OCI-M1 (cell line): ENCODE results near the gene CSK.

Source experiments
- DNase-seq: peaks from one replicate; lab custom pipeline; 2025; lab: John Stamatoyannopoulos, UW

Gene CSK

DNA sequence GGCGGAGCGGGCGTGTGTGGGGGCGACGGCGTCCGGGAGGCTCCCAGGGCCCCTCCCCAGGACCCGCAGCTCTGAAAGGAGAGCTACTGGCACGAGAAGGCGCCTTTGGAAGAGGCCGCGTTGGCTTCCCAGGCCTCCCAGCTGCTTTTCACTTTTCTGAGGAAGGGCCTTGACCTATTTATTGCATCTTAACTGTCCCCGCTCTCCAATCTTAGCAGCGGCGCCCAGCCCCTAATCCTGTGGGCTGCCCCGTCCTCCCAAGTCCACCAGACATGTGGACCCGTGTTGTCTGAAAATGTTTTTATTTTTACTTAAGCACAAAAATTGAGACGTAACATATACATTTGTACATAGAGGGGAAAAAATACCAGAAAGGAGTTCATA lies 61.6 kb downstream of the CSK start:
- no peak for DNase-seq

DNA sequence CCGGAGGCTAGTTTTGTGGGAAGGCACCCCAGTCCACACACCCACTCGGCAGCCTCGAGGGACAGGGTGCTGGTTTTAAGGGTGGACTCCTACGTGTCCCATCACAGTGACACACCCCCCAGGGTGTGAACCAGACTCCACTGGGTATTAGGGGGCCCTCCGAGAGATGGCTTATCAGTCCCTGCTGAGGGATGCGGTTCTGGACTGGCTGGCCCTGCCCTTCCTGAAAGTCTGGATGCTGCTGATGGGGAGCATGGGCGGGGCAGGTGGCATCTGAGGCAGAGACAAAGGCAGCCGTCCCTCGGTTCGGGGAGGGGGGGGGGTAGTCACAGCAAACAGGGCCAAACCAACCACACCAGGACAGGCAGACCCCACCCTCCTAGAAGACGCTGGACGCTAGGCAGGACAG lies 62.0 kb downstream of the CSK start:
- DNase-seq: peak; percentile 59

DNA sequence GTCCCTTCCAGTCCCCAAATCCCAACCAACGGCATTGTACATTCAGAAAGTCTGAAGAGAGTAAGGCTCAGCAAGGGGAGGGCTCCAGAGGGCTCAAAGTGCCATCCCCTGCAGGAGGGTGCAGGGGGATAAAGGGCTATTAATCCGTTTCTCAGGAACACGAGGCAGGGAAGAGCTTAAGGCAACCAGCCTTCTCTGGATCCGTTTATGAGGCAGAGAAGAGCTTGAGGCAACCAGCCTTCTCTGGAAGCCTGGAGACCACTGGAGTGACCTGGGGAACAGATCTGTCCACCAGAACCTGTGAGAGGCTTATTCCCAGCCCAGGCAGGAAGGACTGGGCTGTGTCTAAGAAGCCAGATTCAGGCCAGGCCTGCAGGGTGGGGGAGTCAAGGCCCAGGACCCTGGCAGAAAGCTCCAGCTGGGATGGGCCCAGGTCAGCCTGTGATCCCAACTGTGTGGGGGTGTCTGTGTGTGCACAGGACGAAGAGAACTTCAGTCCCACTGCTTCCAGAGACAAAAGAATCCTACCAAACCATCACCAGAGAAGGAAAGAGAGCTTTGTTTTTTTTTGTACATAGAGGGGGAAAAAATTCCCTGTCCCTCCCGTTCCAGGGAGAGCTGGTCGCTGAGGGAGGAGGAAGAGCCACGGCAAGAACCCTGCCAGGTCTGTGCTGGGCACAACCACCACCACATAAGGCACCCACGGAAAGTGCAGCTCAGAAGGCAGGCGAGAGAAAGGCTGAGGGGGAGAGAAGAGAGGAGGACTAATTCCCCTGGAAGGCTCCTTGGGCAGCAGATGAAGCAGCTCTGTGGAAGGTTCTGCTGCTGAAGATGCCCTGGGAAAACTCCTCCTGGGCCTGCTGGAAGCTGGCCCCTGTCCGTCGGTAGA lies 62.7 kb downstream of the CSK start:
- no peak for DNase-seq

DNA sequence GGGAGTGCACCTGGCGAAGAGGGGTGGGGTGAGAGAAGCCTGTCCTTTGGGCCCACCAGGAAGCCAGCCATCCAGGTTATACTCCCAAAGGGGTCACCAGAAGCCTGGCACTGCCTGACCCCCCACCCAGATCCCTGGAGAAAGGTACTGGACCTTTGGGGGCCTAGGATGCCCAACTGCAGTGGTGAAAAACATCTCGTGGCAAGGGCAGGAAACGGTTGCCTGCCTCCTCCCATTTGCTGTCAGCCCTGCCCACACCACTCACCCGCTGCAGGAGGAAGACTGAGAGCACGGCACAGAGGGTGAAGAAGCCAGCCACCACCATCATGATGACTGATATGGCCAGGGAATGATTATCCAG lies 63.3 kb downstream of the CSK start:
- no peak for DNase-seq

DNA sequence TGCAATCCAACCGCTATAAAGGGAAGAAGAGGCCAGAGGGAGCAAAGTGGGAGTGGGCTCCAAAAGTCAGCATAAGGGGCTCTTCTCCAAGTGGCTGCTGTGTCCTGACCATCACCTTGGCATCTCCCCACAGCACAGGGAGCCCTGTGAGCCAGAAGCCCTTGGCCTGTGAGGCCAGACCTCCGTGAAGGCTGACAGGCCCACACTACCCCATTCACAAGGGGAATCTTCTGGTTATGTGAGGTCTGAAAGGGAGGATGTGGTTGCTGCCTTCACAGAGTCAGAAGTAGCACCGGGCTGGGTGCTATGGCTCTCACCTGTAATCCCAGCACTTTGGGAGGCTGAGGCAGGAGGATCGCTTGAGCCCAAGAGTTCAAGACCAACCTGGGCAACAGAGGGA lies 63.7 kb downstream of the CSK start:
- no peak for DNase-seq

DNA sequence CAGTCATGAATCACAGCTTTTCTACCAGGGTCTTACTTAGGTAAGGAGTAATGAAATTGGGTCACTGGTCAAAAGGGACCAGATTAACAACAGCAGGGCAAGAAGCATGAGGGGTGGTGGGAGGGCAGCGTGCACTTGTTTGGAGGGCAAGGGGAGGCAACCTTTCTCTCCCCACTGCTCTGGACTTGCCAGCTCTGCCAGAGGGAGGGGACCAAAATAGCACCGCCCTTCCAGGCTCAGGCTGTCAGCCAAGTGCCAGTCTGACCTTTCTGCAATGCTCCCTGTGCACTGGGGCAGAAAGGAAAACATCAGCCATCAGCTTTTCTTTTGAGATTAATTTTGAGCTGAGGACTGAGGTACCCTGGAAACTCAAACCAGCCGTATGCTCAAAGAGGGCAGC lies 65.6 kb downstream of the CSK start:
- DNase-seq: no peak

DNA sequence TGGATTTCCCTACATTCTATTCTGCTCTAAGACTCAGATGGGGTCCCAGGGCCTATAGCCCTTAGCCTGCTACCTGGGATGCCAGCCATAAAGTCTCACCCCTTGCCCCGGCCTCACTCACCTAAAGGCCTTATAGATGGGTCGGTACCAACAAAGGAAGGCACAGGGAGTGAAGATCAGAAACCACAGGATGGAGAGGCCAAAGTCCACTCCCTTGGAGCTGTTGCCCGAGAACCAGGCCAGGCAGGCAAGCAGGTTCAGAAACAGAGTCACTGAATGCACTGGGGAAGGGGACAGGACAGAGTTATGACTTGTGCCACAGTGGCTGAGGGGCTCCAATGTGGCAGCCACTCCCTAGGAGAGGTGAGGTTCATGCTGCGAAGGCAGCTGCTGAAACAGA lies 68.5 kb downstream of the CSK start:
- DNase-seq: no peak

DNA sequence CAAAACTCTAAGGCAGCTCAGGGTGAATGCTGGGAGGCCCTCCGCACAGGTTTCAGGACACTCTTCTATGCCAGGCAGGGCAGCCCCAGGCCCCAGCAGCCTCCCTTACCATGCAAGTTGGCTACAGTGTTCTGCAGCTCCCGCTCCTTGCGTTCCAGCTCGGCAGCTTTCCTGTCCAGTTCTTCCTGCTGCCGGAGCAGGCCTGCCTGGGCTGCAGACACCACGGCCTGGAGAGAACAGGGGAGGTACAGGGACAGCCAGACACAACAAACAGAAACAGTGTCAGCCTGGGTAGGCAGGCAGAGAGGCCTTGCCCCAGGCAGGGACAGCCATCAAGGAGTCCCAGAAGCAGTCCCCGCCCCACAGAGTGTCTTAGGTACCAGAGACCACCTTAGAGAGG lies 70.1 kb downstream of the CSK start:
- no peak for DNase-seq
